ENCODE results near the gene TCEAL1.
"Not testable (repeated sequence)": the region's sequence is repeated elsewhere in the genome, so short reads cannot be mapped to it uniquely, and the experiment has no call there.

The TCEAL1 gene, protein sequence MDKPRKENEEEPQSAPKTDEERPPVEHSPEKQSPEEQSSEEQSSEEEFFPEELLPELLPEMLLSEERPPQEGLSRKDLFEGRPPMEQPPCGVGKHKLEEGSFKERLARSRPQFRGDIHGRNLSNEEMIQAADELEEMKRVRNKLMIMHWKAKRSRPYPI

DNA sequence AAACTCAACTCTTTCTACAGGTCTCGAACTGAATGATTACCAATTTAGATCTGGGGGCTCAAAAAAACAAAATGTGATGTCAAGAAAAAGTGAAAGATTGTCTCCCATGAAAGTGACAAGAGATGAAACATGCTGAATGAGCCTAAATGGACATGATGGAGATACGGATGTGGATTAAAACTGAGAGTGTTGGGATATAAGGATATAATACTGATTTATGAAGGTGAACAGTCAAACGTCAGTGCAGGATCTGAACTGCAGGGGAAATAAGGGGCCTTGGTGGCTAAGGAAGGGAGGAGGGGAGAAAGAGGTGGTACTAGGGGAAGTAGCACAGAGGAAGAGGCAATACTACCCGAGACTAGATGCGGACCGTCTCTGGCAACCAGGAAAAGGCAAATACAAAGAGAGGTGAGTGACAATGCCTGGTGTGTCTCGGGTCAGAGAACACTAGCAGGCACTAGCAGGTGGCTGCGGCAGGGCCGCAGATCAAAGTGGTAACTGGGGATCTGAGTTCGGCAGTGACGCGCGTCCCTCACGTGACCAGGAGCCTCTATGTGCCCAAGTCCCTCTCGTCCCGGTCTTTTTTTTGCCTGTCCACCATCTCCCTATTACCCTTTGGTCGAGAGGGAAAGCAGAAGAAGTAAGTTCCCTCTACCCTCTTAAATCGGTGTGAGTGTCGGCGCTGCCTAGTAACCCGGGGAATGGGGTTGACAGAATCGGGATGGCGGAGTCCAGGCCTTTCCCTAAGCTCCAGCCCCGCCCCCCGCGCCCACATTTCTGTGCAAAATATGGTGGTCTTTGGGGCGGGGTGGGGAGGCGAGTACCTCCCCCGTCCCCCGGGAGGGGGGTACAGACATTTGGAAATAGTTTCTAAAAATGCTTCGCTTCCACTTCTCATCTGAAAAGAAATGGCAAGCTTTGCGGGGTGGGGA lies at the start of gene TCEAL1:
TCEAL1 (plus strand) TSS at position 590 of the 932 bp plus-strand sequence. CDS start 942 bp downstream, outside the sequence.
- H3K4me3 Mint-ChIP-seq = peak within 1 kb of the TSS; percentile 94
- H3K27ac Mint-ChIP-seq = peak within 1 kb of the TSS; percentile 96
- H3K9me3 Mint-ChIP-seq = no peaks in the 10 kb centered on the region
- H3K27me3 Mint-ChIP-seq = no peaks in the 10 kb centered on the region
- intact Hi-C loops (cut with micrococcal nuclease) = loop anchor here (5.0 kb wide), 1 partner anchor 59 kb away; the partner anchor contains the start of gene MORF4L2
- peaks cover 15% of the 10 kb centered on the region for H3K4me1 Mint-ChIP-seq (ENCODE audit: low read depth)
- peaks cover 20% of the 10 kb centered on the region for H3K36me3 Mint-ChIP-seq (ENCODE audit: low read depth)

DNA sequence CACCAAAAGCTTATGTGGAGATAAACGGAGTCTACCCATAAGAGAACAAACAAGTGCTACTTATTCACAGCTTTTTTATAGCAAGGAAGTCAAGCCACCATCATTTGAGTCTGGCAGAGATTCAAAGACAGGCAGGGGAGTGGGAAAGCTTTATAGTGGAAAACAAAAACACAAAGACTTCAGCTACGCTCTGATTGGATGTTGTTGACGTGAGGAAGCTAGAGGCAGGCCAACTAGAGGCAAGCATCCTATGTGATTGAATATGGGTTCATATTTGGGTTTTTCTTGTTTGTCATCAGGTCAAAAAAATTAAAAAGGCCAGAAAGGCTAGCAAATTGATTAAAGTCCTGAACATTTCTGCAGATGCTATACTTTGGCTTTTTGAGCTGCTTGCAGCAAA lies 44.2 kb upstream of the TCEAL1 start:
- intact Hi-C loops (cut with micrococcal nuclease) = no loop called here
- Mint-ChIP-seq H3K4me3 (no peak overlapping the region), H3K27ac (no peak overlapping the region)

DNA sequence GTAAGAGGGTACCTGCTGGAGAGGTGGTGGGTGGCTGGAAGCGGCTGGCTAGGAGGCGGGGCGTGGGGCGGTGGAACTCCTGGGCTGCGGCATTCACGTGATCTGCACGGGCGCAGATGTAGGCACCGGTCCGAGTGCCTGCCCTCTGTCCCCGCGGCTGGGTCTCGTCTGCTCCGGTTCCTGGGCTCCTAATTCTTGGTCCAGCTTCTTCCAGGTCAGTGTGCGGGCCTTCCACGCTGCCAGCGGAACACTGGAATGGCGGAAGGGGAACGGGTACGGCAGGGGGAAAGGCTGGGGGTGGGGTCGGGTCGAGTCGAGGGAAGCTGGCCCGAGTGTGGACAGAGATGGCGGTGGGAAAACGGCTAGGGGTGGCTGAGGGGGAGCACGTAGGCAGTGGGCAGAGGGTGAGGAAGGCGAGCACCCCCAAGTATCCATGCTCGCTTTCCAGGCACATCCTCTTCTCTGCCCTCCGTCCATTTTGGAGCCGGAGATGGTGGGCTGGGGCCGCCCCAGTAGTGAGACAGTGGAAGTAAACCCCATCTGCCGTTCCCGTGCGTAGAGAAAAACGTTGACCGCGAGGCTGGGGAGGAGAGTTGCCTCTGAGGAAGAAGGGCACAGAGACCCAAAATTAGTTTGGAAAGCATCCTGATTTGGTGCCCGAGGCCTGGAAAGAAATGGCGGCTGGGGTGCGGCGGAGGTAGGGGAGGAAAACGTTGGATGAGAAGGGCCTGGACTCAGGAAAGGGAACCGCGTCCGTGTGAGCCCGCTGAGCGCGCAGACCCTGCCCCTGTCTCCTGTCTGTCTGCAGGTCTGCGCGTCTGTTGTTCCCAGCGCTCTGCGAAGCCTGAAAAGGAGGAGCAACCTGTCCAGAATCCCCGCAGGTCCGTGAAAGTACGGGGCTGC lies 43.1 kb upstream of the TCEAL1 start, which contains the start of gene TCEAL4:
TCEAL4 (plus strand) TSS at position 105 of the 903 bp plus-strand sequence. CDS start 1,161 bp downstream, outside the sequence.
- intact Hi-C loops (cut with micrococcal nuclease) = no loop called here
- H3K9me3 Mint-ChIP-seq = no peaks in the 10 kb centered on the region
- H3K4me1 Mint-ChIP-seq (ENCODE audit: low read depth) = peaks cover 15% of the 10 kb centered on the region
- H3K27ac Mint-ChIP-seq = peak within 1 kb of the TSS; percentile 87
- H3K27me3 Mint-ChIP-seq = peaks cover 8% of the 10 kb centered on the region
- peaks cover 14% of the 10 kb centered on the region for H3K36me3 Mint-ChIP-seq (ENCODE audit: low read depth)
- H3K4me3 Mint-ChIP-seq = peak within 1 kb of the TSS; percentile 85

More for the DNA sequence above, 44.2 kb upstream of the TCEAL1 start:
- Mint-ChIP-seq H3K27me3 (peaks cover 8% of the 10 kb centered on the region), H3K4me1 (ENCODE audit: low read depth) (peaks cover 15% of the 10 kb centered on the region), H3K36me3 (ENCODE audit: low read depth) (peaks cover 14% of the 10 kb centered on the region), H3K9me3 (no peaks in the 10 kb centered on the region)

DNA sequence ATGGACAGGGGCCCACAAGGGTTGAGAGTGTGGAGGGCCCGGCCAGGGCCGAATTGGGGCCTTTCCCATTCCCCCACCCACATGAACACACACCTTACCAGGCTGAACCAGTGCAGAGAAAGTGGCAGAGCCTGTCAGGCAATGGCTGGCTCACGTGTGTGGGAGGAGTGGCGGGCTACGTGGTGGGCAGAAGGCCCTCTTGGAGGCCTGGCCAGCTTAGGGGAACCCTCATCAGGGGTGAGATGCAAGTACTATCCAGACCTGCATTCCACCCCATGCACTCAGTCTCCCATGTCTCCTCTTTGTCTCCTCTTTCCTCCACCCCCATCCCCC lies 42.5 kb upstream of the TCEAL1 start:
- intact Hi-C loops (cut with micrococcal nuclease) = no loop called here

DNA sequence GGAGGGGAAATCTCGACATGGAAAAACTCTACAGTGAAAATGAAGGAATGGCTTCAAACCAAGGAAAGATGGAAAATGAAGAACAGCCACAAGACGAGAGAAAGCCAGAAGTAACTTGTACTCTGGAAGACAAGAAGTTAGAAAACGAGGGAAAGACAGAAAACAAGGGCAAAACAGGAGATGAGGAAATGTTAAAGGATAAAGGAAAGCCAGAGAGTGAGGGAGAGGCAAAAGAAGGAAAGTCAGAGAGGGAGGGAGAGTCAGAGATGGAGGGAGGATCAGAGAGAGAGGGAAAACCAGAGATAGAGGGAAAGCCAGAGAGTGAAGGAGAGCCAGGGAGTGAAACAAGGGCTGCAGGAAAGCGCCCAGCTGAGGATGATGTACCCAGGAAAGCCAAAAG lies 42.1 kb upstream of the TCEAL1 start:
- Mint-ChIP-seq H3K36me3 (ENCODE audit: low read depth) (peaks cover 14% of the 10 kb centered on the region), H3K4me3 (peak overlapping the region; percentile 85), H3K27me3 (peaks cover 8% of the 10 kb centered on the region), H3K9me3 (no peaks in the 10 kb centered on the region), H3K27ac (peak overlapping the region; percentile 87), H3K4me1 (ENCODE audit: low read depth) (peaks cover 15% of the 10 kb centered on the region)
- intact Hi-C loops (cut with micrococcal nuclease) = no loop called here

More for the DNA sequence above, 42.5 kb upstream of the TCEAL1 start:
- Mint-ChIP-seq H3K27me3 (peaks cover 8% of the 10 kb centered on the region), H3K36me3 (ENCODE audit: low read depth) (peaks cover 14% of the 10 kb centered on the region), H3K27ac (peak overlapping the region; percentile 87), H3K4me1 (ENCODE audit: low read depth) (peaks cover 15% of the 10 kb centered on the region), H3K9me3 (no peaks in the 10 kb centered on the region), H3K4me3 (peak overlapping the region; percentile 85)

DNA sequence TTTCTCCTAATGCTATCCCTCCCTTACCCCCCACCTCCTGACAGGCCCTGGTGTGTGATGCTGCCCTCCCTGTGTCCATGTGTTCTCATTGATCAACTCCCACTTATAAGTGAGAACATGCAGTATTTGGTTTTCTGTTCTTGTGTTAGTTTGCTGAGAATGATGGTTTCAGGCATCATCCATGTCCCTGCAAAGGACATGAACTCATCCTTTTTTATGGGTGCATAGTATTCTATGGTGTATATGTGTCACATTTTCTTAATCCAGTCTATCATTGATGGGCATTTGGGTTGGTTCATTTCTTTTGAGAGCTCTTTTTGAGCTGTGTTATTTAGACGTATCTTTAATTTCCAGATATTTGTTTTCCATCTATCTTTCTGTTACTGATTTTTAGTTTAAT lies 36.5 kb upstream of the TCEAL1 start:
- intact Hi-C loops (cut with micrococcal nuclease); H3K27me3 Mint-ChIP-seq; H3K4me3 Mint-ChIP-seq; H3K27ac Mint-ChIP-seq; H3K4me1 Mint-ChIP-seq (ENCODE audit: low read depth); H3K9me3 Mint-ChIP-seq: not testable (repeated sequence)
- peaks cover 15% of the 10 kb centered on the region for H3K36me3 Mint-ChIP-seq (ENCODE audit: low read depth)

DNA sequence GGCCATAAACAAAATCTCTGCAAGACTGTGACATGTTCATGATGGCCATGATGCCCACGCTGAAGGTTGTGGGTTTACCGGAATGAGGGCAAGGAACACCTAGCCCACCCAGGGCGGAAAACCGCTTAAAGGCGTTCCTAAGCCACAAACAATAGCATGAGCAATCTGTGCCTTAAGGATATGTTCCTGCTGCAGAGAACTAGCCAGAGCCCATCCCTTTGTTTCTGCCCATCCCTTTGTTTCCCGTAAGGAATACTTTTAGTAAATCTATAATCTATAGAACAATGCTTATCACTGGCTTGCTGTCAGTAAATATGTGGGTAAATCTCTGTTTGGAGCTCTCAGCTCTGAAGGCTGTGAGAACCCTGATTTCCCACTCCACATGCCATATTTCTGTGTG lies 33.6 kb upstream of the TCEAL1 start:
- H3K27me3 Mint-ChIP-seq; H3K4me3 Mint-ChIP-seq; intact Hi-C loops (cut with micrococcal nuclease); H3K4me1 Mint-ChIP-seq (ENCODE audit: low read depth); H3K27ac Mint-ChIP-seq; H3K9me3 Mint-ChIP-seq: not testable (repeated sequence)
- H3K36me3 Mint-ChIP-seq (ENCODE audit: low read depth) = peaks cover 15% of the 10 kb centered on the region

DNA sequence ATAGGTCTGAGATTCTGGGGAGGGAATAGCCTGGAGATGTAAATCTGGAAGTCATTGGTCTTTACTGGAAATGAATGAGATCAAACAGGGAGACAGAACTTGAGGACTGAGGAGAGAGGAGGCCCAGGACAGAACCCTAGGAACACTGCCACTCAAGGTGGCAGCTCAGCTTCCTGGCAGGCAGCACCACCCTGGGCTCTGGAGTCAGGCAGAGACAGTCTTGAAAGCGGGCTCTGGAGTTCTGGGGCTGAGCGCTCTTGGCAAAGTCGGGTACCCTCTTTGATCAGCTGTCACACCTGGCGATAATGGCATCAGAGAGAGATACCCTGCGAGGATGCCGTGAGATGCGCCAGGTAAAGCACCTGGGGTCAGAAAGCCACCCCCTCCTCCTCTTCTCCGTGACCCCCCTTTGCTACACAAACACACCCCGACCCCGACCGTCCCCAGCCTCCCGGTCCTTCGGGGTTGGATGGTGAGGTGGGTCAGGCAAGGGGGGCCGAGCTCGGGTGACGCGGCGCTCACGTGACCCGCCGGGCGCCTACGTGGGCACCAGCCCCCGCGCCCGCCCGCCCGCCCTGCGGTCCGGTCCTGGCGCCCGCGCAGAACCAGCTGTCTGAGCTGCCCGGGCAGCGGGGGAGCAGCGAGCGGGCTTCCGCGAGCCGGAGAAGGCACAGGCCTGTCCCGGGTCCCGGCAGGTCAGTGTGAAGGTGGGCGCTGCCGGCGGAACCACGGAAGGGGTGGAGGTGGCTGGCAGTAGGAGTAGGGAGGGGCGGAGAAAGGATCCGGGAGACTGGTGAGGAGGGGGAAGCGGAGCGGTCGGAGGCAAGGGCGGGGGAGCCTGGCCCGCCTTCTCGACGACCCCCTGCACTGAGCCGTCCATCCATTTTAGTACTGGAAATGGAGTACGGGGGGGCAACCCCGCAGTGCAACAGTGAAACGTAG lies 21.1 kb upstream of the TCEAL1 start, which contains the start of gene TCEAL3:
TCEAL3 (plus strand) TSS at position 600 of the 942 bp plus-strand sequence. CDS start 1,102 bp downstream, outside the sequence.
- Mint-ChIP-seq H3K4me3 (peak within 1 kb of the TSS; percentile 83), H3K27me3 (peaks cover 4% of the 10 kb centered on the region), H3K27ac (peak within 1 kb of the TSS; percentile 84), H3K4me1 (ENCODE audit: low read depth) (peaks cover 17% of the 10 kb centered on the region), H3K36me3 (ENCODE audit: low read depth) (peaks cover 9% of the 10 kb centered on the region), H3K9me3 (no peaks in the 10 kb centered on the region)
- intact Hi-C loops (cut with micrococcal nuclease) = loop anchor here (5.0 kb wide), 1 partner anchor 80 kb away; the partner anchor contains the start of gene MORF4L2

DNA sequence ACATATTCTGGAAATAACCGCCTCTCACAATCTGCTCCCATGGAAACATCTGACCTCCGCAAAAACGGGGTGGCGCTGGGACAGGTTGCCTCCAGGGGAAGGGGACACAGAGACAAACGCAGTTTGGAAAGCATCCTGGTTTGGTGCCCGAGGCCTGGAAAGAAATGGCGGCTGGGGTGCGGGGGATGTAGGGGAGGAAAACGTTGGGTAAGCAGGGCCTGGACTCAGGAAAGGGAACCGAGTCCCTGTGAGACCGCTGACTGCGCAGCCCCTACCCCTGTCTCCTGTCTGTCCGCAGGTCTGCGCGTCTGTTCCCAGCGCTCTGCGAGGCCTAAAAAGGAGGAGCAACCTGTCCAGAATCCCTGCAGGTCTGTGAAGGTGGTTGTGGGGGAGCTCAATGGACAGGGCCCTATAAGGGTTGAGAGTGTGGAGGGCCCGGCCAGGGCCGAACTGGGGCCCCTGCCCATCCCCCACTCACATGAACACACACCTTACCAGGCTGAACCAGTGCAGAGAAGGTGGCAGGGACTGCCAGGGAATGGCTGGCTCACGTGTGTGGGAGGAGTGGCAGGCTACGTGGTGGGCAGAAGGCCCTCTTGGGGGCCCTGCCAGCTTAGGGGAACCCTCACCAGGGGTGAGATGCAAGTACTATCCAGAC lies 20.3 kb upstream of the TCEAL1 start:
- Mint-ChIP-seq H3K9me3 (no peaks in the 10 kb centered on the region), H3K27me3 (peaks cover 4% of the 10 kb centered on the region), H3K4me3 (peak overlapping the region; percentile 83), H3K36me3 (ENCODE audit: low read depth) (peaks cover 9% of the 10 kb centered on the region), H3K27ac (peak overlapping the region; percentile 84), H3K4me1 (ENCODE audit: low read depth) (peaks cover 17% of the 10 kb centered on the region)
- intact Hi-C loops (cut with micrococcal nuclease) = loop anchor here (5.0 kb wide), 1 partner anchor 79 kb away; the partner anchor contains the start of gene MORF4L2

DNA sequence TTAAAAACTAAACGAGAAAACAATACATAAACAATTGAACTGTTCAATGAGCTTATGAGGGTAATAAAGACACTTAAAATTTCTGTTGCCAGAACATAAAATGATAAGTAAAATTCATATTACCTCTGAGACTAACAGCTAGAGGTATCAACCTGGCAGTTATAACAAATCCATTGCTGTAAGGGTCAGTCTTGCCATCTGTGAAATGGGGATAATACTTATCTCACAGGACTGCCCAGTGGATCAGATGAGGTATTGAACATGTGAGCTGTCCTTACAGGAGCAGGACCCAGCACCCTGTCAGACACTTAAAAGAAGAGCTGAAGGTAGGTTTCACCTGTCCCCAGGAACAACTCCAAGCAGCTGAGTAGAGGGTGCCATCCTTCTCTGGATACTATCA lies 18.5 kb upstream of the TCEAL1 start:
- intact Hi-C loops (cut with micrococcal nuclease) = no loop called here
- Mint-ChIP-seq H3K27ac (no peak overlapping the region), H3K4me1 (ENCODE audit: low read depth) (peaks cover 17% of the 10 kb centered on the region), H3K9me3 (no peaks in the 10 kb centered on the region), H3K27me3 (peaks cover 4% of the 10 kb centered on the region), H3K4me3 (no peak overlapping the region), H3K36me3 (ENCODE audit: low read depth) (peaks cover 9% of the 10 kb centered on the region)

DNA sequence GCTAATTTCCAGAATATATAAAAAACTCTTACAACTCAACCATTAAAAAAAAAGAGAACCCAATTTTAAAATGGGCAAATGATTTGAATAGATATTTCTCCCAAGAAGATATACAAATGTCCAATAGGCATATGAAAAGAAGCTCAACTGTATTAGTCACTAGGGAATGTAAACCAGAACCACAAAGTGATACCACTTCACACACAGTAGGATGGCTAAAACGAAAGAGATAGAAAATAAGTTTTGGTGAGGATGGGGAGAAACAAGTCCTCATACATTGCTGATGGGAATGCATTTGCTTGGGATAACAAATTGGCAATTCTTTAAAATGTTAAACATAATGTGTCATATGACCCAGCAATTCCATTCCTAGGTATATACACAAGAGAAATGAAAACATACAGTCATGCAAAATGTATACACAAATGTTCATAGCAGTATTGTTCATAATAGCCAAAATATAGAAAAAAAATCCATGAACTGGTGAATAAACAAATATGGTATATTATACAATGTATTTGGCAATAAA lies 15.3 kb upstream of the TCEAL1 start:
- Mint-ChIP-seq H3K36me3 (ENCODE audit: low read depth) (peaks cover 15% of the 10 kb centered on the region), H3K4me1 (ENCODE audit: low read depth) (peaks cover 9% of the 10 kb centered on the region), H3K27me3 (peaks cover 2% of the 10 kb centered on the region), H3K27ac (no peak overlapping the region), H3K9me3 (no peaks in the 10 kb centered on the region), H3K4me3 (no peak overlapping the region)
- intact Hi-C loops (cut with micrococcal nuclease) = no loop called here

DNA sequence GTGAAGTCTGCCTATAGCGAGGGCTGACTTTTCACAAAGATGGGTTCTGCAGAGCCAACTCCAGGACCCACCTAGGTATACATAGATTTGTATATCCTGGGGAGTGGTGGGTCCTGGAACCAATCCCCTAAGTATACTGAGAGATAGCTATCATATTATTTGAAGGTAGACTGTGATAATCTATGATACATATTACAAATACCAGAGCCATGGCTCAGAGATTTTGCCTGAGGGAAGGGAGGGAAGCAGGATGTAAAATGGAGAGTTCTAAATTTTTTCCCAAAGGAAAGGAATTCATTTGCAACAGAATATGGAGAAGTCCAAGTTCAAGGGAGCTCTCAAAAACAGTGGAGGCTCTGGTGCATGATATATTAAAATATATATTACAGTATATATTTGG lies 13.8 kb upstream of the TCEAL1 start:
- H3K9me3 Mint-ChIP-seq = no peaks in the 10 kb centered on the region
- H3K4me1 Mint-ChIP-seq (ENCODE audit: low read depth) = no peaks in the 10 kb centered on the region
- H3K4me3 Mint-ChIP-seq = no peak overlapping the region
- intact Hi-C loops (cut with micrococcal nuclease) = no loop called here
- H3K27me3 Mint-ChIP-seq = no peaks in the 10 kb centered on the region
- H3K27ac Mint-ChIP-seq = no peak overlapping the region
- H3K36me3 Mint-ChIP-seq (ENCODE audit: low read depth) = peaks cover 10% of the 10 kb centered on the region
